GM19468 (cell line): ENCODE results near the gene LGALS12.
A peak's percentile ranks its signal among the peaks of the same experiment; 100 is the strongest.
"Not testable (repeated sequence)": the region's sequence is repeated elsewhere in the genome, so short reads cannot be mapped to it uniquely, and the experiment has no call there.

Experiments used
- ATAC-seq: cut with Tn5 transposase; IDR thresholded peaks from one replicate; pipeline ENCODE4 v1.9.1; 2021; ENCODE audit warnings: mild to moderate bottlenecking, moderate library complexity, moderate number of reproducible peaks; ENCODE audit not compliant: unreplicated experiment; ENCODE audit errors: extremely low read depth

LGALS12 gene

DNA sequence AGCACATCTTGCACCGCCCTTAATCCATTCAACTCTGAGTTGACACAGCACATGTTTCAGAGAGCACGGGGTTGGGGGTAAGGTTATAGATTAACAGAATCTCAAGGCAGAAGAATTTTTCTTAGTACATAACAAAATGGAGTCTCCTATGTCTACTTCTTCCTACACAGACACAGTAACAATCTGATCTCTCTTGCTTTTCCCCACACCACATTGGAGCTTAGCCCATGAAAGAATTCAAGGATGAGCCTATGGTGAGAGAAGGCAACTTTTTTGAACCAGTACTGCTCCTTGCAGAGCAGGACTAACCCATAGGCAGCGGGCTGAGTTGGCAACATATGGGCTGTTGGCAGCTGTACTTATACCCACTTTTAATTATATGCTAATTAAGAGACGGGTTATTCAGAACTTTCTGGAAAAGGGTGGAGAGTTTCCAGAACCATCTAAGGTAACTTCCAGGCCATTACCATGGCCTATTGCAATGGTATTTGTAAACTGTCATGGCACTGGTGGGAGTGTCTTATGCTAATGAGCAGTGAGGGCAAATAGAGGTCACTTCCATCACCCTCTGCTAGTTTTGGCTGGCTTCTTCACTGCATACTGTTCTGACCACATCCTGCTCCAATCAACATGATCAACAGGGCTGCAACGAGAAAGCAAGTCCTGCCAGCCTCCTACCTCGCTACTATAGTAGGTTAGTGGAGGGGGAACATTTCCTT, 25.3 kb downstream of the LGALS12 start:
- peak; percentile 62 for ATAC-seq

GRCh38 chr11:63532117-63532516, 26.2 kb downstream of the LGALS12 start:
- no peak for ATAC-seq

DNA sequence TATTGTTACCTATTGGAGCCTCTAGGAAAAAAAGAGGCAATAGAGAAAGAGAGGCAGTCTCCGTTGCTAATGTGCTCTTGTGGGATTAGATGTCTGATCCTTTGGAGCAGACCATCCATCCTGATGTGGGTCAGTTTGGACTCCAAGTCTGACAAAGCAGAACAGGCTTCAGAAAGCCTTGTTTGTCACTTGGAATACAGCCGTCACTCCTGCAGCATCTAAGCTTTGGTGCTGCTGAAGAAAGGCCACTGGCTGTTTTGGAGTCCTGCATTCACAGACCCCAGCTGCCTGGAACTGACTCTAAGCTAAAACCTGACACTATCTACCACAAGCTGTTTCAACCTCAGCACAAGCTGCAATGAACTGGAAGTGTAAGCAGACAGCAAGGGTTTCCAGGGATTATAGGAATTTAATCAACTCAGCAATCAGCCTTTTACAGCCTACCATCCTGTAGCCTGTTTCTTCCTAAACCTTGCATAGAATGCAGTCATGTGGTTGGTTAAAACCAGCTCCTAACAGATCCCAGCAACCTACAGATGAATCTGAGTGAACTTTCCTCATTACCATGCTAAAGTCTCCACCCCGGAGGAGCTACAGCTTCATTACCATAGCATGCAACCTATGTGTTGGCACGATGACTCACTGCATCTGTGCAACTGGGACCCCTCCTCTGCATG, 27.1 kb downstream of the LGALS12 start:
- ATAC-seq, result no peak

- ATAC-seq, result no peak
Measured at GRCh38 chr11:63534076-63534475, 28.2 kb downstream of the LGALS12 start.

DNA sequence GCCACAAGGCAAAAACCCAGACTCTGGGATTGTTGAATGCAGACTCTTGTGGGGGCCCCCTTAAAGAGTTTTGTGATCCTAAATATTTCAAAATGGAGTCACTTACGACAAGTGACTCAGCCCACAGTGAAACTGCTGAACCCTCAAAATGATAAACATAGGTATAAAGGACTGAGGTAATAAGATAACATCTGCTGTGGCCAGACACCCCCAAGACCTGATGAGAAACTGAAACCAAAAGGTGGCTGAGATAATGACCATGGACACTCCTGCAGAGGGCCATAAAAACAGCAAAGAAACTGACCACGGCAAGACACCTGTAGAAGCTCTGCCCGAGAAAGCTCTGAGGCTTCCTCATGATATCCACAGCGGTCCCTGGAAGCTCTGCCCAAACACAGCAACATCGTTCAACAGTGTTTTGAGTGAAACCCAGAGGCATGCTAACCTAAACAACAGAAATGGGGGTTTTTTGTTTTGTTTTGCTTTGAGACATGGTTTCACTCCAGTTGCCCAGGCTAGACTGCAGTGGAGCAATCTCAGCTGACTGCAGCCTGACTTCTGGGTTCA, 29.1 kb downstream of the LGALS12 start:
- ATAC-seq, result no peak

- no peak for ATAC-seq
Measured at GRCh38 chr11:63535734-63536133, 29.9 kb downstream of the LGALS12 start.

DNA sequence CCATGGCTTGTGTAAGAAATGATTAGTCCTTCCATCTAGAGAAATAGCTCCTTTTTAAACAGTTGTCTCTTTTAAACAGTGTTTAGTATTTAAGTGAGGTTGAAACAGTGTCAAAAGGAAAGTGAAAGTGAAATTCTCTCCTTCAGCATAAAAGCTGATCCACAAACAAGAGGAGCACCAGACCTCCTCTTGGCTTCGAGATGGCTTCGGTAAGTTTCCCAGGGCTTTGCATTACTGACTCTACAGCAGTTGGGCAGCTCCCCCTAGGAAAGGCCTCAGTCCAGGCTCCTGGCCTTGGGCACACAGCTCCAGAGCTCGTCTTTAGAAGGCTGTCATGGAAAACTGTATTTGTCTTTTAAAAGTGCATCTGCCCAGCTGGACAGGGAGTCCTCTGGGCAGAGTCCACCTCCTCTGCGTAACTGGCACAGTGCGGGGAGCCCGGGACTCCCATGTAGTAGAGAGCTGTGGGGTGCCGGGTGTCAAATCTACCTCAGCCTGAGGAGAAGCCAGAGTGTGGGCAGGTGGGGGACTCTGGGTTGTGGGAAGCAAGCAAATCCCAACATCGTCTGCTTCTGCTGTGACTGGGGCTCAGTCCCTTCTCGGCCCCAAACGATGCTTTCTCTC, 30.9 kb downstream of the LGALS12 start, which contains the start of gene PLAAT4:
Gene PLAAT4 (plus strand): TSS at position 140 of the 624 bp plus-strand sequence. CDS start 61 bp downstream, at position 201.
- ATAC-seq, result no peak

DNA sequence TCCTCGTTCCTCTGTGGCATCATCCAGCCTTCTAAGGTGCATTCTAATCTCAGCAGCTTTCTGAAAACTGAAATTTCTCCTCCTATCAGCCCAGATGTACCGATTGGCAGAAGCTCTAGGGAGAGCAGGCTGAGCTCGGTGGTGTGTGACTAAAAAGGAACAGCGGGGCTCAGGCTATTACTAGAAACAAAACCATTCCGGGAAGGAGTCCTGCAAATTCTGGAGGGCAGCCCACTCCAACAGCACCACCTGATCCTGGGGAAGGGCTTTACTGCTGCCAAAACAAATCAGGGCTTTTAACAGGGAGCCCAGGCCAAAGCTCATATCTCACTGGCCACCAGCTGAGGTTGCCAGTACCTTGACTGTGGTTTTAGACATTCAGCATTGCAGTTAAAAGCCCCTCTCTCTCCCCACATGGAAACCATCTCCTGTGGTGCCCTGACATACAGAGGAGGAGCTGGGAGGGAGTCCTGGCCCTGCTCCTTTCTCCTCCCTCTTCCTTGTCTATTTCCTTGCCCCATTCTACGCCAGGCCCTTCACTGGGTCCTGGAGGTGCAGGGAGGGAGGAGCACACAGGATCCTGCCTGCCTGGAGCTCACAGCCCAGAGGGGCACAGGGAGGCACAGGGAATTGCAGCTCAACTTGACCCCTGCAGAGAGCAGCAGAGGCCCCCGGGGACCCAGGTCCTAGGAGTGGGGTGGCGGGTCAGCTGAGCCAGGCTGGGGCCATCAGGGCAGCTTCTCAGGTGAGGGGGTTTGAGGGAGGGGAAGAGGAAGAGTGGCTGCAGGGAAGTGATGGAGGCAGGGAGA, 31.6 kb downstream of the LGALS12 start:
- no peak for ATAC-seq

DNA sequence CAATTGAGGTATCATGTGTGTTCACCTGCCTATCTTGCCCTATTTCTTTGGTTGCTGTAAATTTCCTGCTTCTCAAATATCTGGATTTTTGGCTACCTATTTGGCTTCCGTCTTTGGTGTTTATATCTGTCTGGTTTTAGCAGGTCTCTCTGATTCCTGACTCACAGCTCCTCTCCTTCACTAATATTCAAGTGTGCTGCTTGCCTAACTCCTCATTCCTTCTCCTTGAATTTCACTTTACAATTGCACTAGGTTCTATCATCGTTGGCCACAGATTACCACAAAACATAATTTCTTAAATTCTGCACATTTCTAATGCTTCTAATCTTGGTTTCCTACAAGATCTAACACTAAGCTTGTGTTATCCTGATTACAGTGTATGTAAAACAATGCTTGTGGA, 36.6 kb downstream of the LGALS12 start:
- ATAC-seq, result not testable (repeated sequence)

DNA sequence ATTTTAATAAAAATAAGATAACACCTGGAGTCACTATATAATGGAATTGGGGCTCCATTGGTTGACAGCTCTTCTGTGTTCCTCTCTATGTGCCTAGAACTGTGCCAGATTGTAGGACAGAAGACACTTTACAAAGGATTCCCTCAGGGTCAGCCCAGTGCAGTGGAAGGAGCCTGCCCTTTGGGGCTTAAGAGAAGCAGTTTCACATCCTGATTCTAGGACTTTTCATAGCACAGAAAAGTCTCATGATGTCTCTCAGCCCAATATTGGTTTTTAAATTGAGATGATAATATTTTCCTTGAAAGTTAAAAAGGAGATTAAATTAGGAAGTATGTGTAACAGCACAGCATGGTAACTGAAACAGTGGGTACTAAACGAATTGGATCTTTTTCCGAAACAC, 37.8 kb downstream of the LGALS12 start:
- no peak for ATAC-seq

DNA sequence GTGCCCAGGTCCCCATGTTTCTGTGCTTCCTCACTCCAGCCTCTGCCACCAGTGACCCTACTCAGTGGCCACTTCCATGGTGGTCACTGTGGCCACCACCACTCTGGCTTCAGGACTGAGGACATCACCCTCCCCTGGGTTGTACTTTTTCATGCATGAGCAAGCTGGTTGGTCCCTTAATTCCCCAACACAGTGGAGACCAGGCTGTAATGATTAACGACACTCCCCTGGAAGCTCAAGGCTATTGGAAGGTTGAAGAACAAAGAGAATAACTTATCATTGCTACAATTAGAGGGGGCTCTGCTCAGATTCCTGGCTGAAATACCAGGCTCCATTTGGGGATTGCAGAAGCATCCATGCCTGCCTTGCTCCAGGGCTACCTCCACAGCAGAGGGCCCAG, 41.2 kb downstream of the LGALS12 start:
- ATAC-seq, result no peak

DNA sequence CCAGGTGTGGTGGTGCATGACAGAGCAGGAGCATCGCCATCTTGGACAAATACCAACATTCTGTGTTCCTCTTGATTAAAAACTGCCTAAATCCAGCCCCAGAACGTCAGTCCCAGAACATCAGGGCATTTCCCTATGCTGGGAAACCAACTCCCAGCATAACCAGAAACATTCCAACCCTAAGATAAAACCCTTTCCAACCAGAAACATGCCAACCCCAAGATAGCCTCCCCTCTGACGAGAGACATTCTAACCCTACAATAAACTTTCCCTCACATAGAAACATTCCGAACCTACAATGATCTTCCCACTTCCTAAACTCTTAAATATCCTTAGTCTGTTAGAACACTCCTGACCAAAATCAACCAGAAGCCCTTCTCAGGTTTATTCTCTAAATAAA, 42.3 kb downstream of the LGALS12 start:
- ATAC-seq, result no peak

DNA sequence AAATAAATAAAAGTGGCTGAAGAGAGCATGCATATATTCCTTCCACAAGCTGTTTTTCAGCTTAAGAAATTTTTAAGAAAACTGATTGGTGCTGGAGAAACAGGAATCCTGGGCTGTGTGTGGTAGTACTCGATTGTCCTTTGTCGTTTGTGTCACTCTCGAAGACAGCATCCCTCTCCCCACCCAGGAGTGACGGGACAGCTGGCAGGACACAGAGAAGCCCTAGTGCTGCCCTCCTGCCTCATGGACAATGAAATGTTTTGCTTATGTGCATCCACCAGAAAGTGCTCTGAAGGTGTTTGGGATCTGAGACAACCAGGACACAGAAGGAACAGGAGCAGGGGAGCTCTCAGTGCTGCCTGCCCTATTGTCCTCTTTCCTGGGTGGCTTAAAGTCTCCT, 43.5 kb downstream of the LGALS12 start:
- ATAC-seq, result no peak

DNA sequence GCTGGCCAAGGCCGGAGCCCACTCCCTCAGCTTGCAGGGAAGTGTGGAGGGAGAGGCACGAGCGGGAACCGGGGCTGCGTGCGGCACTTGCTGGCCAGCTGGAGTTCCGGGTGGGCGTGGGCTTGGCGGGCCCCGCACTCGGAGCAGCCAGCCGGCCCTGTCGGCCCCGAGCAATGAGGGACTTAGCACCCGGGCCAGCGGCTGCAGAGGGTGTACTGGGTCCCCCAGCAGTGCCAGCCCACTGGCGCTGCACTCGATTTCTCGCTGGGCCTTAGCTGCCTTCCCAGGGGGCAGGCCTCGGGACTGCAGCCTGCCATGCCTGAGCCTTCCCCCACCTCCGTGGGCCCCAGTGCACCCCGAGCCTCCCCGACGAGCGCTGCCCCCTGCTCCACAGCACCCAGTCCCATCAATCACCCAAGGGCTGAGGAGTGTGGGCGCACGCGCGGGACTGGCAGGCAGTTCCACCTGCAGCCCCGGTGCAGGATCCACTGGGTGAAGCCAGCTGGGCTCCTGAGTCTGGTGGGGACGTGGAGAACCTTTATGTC, 44.3 kb downstream of the LGALS12 start:
- not testable (repeated sequence) for ATAC-seq

DNA sequence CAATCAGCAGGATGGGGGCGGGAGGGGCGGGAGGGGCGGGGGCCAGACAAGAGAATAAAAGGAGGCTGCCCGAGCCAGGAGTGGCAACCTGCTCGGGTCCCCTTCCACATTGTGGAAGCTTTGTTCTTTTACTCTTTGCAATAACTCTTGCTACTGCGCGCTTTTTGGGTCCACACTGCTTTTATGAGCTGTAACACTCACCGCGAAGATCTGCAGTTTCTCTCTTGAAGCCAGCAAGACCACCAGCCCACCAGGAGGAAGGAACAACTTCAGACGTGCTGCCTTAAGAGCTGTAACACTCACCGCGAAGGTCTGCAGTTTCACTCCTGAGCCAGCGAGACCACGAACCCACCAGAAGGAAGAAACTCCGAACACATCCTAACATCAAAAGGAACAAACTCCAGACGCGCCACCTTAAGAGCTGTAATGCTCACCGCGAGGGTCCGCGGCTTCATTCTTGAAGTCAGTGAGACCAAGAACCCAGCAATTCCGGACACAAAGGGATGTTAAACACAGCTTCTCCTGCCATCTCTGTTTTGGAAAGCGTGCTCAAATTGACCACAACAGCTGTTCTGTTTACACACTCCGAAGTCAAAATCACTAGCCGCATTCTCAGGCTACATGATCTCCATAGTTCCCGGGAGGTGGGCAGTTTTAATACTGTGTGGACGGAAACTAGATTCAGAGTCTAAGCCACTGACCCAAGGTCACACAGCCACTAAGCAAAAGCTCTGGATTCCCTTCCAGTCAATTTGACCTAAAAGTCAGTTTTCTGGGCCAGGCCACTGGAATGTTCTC, 45.4 kb downstream of the LGALS12 start:
- ATAC-seq, result no peak

DNA sequence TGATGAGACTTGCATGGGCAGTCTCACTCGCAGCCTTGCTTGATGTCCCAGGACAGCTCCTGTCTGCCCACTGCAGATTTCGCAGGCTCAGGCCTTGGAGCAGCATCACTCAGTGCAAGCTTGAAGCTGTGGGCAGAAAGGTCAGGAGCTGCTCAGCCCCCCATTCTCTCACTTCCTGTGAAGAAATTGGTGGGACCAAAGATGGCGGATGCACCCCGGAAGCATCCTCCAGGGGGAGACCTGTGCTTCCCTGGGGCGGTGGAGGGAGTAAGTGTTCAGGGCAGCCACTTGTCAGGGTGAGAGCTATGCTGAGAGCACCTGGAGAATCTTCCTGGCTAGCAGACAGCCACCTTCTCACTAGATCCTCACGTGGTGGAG, 46.0 kb downstream of the LGALS12 start:
- no peak for ATAC-seq

GRCh38 chr11:63552921-63553320, 47.0 kb downstream of the LGALS12 start:
- no peak for ATAC-seq

DNA sequence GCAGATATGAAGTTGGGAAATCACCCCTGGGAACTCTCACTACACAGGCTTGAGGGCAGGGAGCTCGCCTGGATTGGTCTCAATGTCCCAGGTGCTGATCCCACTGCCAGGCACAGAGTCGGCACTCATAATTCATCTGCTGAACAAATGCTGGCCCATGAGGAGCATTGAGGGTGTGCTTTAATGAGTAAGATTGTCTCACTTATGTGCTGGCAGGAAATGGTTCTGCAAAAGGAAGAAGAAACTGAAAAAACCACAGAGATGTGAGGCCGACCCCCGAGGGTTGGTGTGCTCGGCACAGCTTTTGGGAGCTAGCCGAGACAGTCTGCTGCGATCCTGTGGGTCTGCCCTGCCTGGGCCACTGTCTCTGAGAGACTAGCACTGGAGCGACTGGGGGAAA, 47.9 kb downstream of the LGALS12 start:
- peak; percentile 75 for ATAC-seq

DNA sequence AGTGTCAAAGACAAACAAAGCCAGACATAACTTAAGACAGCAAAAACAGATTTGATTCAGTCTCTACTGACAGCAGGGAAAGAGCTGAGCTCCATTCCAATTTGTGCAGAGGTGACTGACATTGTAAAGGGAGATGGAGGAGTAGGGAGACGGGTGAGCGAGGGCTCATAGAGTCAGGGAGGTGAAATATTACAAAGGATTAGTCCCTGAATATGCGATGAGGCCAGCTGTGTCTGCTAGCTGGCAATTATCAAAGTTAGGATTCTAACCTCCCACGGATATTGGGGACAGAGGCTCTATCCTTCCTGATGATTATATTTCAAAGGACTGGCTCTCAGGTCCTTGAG, 49.0 kb downstream of the LGALS12 start:
- ATAC-seq, result no peak
